C4-2B (cell line): ENCODE measurements around the gene CD93.

Experiments used
- ZFX ChIP-seq: fragments of 450-650 bp; IDR thresholded peaks from 2 replicates; pipeline ENCODE4 v1.6.1; 2017
- TF ChIP-seq, protein P1 (sequence below): fragments of 450-650 bp; conservative IDR thresholded peaks from 2 replicates; pipeline ENCODE4 v1.5.1; 2017; ENCODE audit warnings: mild to moderate bottlenecking

DNA sequence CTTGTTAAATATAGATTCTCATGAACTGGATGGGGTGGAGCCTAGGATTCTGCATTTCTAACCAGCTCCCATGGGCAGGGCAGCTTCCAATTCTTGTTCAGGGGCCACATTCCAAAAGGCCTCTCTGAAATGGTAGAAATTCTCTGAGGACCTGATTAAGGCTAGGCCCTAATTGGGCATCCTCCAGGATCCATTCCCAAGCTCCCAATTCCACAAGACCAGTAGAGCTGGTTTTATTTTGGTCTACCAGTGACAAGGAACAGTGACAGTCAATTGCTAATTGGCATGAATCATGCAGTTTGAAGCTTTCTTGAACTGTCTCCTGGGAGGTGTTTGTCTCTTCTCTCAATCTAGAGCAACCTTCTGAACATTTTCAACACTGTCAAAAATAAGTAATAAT is 39.7 kb downstream of the CD93 start:
- TF ChIP-seq, protein P1, sequence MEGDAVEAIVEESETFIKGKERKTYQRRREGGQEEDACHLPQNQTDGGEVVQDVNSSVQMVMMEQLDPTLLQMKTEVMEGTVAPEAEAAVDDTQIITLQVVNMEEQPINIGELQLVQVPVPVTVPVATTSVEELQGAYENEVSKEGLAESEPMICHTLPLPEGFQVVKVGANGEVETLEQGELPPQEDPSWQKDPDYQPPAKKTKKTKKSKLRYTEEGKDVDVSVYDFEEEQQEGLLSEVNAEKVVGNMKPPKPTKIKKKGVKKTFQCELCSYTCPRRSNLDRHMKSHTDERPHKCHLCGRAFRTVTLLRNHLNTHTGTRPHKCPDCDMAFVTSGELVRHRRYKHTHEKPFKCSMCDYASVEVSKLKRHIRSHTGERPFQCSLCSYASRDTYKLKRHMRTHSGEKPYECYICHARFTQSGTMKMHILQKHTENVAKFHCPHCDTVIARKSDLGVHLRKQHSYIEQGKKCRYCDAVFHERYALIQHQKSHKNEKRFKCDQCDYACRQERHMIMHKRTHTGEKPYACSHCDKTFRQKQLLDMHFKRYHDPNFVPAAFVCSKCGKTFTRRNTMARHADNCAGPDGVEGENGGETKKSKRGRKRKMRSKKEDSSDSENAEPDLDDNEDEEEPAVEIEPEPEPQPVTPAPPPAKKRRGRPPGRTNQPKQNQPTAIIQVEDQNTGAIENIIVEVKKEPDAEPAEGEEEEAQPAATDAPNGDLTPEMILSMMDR = no peak
- TF ChIP-seq ZFX = no peak
